NCI-H2227 treated with DMSO at 0.1 percent for 48 hours (cell line): ENCODE measurements around the gene RABGEF1.

Experiments
- DNase-seq: peaks from one replicate; lab custom pipeline; 2025; lab: John Stamatoyannopoulos, UW

RABGEF1 gene

GRCh38 chr7:66847879-66848790 is 107.6 kb downstream of the RABGEF1 start:
- DNase-seq: no peak

- DNase-seq: no peak
These were observed 118.8 kb downstream of the RABGEF1 start for GRCh38 chr7:66859339-66859738.

GRCh38 chr7:66859794-66860645 is 119.5 kb downstream of the RABGEF1 start:
- peak; percentile 35 for DNase-seq

GRCh38 chr7:66860767-66861166 is 120.2 kb downstream of the RABGEF1 start:
- no peak for DNase-seq
